HG03139 (cell line): ENCODE results near the gene RSPH10B.
A peak's percentile ranks its signal among the peaks of the same experiment; 100 is the strongest.
"Not testable (repeated sequence)": the region's sequence is repeated elsewhere in the genome, so short reads cannot be mapped to it uniquely, and the experiment has no call there.

Experiments used
- ATAC-seq: cut with Tn5 transposase; IDR thresholded peaks from one replicate; pipeline ENCODE4 v1.9.1; 2021; ENCODE audit not compliant: unreplicated experiment

RSPH10B gene

DNA sequence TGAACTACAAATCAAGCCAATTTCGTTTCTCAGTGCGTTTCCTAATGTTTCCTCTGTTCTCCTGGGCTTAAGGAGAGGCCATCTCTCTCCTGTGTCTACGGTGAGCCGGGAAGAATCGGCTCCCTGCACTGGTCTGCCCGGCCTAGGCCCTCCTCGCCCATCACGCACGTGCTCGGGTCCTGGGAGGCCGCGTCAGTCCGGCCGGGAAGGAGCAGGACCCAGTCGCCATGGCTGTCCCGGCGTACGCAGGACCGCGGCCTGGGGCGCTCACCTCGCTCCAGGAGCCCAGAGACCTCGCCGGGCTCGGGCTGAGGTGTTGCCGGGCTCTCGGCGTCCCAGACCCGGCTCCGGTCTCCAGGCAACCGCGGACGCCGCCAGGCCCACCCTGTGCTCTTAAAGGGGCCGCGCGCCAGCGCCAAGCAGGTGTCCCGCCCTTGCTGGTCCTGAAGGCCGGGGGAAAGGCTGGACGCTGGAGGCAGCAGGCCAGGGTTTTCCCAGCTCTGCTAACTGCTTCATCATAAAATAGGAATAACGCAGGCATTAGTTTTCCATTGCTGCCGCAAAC lies at the start of gene RSPH10B:
TSS of gene RSPH10B (minus strand) at position 343 of the 565 bp plus-strand sequence. CDS start 3,573 bp downstream, outside the sequence.
- ATAC-seq = not testable (repeated sequence)

DNA sequence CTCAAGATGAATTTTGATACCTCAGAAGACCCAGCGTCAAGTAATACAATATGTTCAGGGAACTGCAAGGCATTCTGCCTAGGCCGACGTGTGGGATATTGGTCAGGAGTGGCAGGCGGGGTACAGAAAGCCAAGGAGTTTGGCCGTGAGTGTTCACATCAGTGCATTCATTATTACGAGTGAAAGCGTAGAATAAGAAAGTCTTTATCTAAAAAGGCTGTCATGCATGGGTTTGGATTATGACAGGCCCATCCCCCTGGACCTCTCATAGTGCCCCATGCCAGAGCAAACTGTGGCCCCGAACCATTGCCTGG lies 46.1 kb upstream of the RSPH10B start:
- ATAC-seq = no peak

DNA sequence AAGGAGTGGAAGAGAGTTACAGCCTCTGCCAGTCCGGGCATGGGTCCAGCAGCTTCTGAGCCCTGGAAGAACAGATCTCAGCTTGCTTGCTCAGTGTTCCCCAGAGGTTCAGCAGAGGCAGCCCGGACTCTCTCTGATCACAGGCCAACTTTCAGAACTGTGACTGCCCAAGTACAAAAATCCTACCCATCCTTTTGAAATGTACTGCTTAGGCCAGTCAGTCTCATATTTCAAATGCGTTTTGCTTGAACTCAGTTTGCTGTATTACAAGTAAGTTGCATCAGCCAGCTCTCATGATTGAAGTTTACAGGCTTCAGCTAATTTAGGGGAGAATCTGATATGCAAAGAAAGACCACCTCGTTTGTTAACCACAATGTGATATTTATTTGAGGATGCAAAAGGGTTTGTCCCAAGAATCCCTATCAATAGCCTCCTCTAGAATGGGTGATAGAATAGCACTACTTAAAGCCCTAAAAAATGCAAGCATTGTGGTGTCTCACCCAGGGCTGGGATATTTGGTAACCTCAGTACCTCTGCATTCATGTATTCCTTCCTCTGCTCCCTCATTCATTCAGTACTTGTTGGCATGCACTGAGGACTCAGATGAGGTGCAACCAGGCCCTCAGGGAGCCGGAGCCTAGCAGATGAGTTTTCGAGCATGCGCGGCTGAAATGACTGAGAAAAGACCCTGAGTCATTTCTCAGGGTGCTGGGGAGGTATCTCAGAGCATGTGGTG lies 45.6 kb upstream of the RSPH10B start:
- no peak for ATAC-seq

DNA sequence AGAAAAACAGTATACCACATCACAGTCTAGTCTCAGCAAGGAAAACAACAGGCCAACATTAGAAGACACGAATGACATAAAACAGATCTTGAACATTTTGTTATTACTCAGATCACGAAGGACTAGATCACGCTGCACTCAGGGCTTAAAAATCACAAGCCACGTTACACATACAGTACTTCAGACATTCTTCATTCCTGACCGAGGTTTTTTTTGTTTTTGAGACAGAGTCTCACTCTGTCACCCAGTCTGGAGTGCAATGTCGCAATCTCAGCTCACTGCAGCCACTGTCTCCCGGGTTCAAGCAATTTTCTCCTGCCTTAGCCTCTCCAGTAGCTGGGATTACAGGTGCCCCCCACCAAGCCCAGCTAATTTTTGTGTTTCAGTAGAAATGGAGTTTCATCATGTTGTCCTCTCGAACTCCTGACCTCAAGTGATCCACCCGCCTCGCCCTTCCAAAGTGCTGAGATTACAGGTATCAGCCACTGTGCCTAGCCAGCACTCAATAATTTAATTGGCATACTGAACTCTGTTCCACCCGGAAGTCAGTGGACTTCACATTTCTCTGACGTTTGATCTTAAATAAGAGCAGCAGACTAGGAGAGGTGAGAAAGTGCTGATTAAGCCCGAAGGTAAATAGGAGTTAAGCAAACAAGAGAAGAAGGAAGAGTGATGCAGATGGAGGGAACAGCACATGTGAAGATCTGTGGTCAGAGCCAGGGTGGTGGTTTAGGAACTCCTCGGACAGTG lies 42.0 kb upstream of the RSPH10B start:
- ATAC-seq = no peak

DNA sequence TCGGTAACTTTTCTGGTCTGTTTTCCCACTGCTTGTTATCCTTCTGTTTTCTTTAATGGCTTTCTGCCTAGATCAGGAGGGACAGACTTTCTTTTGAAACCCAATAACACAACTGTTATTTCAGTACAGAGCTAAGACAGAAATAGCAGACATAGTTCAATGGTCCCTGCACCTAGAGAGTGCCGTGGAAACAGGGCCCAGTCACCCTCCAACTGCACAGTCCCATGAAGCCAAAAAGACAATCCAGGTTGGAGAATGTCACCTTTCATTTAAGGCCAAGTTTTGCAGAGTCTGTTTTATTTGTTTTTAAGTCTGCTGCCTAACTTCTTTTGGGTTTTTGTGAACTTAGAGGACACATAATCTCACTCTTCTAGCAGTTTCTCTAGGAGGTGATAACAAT lies 41.1 kb upstream of the RSPH10B start:
- no peak for ATAC-seq

DNA sequence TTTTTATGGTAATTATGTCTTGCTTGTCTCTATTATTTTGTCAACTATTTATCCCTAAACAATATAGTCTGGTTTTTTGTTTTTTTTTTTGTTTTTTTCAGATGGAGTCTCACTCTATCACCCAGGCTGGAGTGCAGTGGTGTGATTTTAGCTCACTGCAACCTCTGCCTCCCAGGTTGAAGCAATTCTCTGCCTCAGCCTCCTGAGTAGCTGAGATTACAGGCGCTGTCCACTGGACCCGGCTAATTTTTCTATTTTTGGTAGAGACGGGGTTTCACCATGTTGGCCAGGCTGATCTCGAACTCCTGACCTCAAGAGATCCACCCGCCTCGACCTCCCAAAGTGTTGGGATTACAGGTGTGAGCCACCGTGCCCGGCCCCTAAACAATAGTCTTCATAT lies 39.9 kb upstream of the RSPH10B start:
- not testable (repeated sequence) for ATAC-seq

DNA sequence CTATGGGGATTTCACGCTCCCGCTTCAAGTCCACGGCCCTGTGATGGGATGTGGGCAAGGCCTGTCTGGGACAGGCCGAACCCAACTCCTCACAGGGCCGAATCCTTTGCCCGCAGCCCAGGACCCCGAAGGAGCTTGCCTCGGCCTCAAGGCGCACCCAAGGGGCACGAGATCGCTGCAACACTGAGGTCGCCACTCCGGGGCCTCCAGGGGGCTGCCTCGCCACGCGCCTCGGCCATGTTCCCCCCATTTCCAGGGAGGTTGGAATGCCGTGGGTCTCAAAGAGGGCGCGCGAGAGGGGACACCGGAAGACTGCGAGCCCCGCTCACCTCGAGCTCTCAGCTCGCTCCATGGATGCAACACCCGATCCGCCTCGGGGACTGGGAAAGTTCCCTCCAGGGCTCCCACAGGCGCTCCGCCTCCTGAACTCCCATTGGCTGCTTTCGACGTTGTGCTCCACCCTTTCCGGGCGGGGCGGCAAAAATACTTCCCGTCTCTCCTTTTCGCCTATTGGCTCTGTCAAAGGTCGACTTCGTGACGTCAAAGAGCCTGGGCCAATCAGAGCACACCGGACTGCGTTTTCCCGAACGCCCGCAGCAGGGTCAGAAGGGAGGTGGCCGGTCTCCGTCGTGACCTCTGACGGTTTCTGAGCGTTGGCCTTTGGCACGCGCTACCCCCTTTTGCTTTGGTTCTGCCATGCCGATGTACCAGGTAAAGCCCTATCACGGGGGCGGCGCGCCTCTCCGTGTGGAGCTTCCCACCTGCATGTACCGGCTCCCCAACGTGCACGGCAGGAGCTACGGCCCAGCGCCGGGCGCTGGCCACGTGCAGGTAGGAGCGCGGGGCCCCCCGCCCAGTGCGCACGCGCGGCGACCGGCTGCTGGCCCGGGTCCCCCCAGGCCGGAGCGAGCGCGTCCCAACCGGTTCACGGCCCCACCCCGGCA lies 38.5 kb upstream of the RSPH10B start, which contains the start of the genes AIMP2 and PMS2:
TSS of gene AIMP2 (plus strand) at position 605 of the 944 bp plus-strand sequence. CDS start at position 697, 92 bp downstream.
TSS of gene PMS2 (minus strand) at position 382 of the 944 bp plus-strand sequence. CDS start at position 352, 30 bp downstream.
- ATAC-seq = peak; percentile 90

DNA sequence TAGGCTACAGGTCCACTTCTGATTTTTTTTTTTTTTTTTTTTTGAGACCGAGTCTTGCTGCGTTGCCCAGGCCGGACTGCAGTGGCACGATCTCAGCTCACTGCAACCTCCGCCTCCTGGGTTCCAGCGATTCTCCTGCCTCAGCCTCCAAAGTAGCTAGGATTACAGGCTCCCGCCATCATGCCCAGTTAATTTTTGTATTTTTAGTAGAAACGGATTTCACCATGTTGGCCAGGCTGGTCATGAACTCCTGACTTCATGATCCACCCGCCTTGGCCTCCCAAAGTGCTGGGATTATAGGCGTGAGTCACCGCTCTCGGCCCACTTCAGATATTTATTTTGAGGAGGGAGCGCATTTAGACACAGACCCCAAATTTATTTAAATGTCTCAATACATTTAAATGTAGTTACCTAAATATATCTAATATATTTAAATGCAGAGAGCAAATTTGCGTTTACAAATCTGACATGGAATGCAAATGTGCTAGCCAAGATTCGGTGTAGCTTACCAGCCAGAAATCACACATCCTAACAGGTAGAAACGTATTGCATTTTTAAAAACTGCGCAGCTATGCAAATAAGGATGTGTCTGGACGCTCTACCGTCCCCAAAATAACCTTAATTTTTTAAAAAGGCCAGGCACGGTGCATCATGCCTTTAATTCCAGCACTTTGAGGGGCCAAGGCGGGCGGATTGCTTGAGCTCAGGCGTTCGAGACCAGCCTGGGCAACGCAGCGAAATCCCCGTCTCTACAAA lies 37.5 kb upstream of the RSPH10B start:
- not testable (repeated sequence) for ATAC-seq

DNA sequence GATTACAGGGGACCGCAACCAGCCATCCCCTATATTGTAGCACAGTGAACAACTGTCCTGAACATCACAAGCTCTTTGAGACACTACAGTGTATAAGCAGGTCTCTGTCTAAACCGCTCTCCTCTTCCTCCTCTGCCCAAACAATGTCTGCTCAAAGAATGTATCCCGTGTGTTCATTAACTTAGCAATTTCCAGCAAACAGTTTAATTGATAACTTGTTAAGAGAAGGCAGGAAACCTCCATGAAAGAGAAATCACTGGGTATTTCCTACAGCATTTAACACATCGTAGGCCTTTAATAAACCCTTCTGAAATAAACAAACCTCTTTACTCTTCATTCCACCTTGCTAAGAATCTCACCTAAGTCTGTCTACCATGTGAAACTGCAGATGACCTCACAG lies 36.9 kb upstream of the RSPH10B start:
- no peak for ATAC-seq

DNA sequence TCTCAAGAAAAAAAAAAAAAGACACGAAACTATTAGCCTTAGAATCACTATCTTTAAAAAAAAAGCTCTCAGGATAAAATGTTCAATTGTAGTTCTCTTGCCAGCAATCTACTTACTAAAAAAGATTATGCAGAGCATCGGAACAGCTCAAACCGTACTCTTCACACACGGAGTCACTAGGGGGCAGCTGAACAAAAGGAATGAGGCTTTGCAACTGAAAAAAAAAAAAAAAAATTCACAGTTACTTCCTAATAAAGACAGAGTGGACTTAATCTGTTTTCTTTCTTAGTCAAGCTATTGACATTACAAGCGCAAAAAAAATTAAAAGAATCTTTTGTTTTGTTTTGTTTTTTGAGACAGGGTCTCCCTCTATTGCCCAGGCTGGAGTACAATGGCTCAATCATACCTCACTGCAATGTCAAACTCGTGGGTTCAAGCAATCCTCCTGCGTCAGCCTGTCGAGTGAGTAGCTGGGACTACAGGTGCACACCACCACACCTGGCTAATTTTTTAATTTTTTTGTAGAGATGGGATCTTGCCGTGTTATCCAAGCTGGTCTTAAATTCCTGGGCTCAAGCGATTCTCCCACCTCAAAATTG lies 26.8 kb upstream of the RSPH10B start:
- ATAC-seq = no peak

DNA sequence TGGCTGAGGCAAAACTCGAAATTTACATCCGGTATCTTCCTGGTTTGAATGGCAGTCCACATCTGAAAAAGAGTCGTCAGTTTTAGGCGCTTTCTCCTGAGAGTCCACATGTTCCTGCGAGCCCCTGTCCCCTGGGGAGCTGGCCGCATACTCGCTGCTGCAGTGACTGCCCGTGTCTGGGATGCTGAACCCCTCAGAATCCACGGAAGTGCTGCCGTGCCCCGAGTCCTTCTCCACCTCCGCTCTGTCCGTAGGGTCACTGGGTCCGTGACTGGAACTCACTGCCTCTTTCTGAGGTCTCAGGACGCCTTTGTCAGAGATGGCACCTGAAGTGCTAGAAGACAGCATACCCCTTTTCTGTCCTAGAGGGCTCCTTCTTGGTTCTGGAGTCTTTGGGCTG lies 16.6 kb upstream of the RSPH10B start:
- ATAC-seq = not testable (repeated sequence)

DNA sequence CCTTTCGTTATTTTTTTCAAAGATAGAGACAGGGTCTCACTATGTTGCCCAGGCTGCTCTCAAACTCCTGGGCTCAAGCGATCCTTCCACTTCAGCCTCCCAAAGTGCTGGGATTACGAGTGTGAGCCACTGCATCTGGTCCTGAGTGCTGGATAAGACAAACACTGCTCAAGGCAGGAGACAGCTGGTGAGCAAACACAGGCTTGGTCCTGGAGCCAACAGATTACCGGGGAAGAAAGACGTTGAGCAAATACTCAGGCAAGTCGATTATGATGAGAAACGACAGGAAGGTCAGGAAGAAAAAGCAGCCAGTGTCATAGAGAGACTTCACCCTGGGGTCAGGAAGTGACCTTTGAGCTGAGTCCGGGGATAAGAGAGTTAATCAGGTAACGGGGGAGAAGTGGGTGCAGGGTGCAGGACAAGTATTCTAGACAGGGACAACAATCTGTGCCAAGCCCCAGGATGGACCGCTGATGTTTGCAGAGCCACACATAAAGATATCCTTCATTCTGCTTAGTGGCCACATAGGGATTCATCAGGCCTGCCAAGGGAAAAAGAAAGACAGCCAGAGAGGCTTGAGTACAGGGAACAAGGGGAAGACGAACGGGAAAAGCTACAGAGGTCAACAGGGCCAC lies 9.3 kb upstream of the RSPH10B start:
- ATAC-seq = not testable (repeated sequence)

DNA sequence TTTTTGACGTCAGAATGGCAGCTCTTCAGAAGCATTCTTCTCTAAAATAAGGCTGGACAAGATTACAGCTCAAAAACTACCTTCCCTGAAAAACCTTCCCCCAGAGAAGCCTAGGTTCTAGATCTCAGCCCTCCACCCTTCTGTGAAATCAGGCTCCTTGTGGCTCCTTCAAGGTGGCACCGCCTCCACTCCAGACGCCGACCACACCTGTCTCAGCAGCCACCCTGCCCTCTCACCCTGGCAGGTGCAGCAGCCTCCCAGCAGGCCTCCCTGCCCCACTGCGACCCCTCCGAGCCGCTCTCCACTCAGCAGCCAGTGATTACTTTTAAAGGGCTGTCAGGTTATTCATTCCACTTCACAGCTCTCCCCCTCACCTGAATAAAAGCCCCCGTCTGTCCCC lies 3.1 kb upstream of the RSPH10B start:
- not testable (repeated sequence) for ATAC-seq

DNA sequence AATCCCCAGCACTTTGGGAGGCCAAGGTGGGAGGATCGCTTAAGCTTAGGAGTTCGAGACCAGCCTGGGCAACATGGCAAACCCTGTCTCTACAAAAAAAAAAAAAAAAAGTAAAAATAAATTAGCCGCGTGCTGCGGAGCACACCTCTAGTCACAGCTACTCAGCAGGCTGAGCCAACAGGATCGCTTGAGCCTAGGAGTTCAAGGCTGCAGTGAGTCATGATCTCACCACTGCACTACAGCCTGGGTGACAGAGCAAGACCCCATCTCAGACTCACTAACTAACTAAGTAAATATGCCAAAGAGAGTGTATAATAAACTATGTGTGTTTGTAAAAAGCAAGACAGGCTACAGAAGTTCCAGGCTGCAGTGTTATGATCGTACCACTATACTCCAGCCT lies 6.7 kb downstream of the RSPH10B start:
- ATAC-seq = not testable (repeated sequence)

DNA sequence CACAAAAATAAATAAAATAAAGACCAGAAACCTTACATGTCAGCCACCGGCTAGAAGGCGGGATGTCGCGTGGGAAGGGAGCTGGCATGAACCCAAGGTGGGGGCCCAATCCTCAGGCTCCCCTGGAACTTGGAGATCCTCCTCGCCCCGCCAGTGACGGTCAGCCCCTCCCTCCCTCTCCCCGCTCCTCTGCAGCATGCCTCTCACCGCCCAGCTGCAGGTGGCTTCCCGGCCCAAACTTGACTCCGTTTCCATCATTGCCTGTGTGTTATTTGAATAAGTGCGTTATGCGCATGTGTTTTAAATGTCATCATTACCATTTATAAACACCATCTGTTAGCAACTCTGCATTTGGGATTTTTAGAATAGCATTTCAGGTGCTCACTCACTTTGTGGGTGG lies 7.3 kb downstream of the RSPH10B start:
- ATAC-seq = not testable (repeated sequence)

DNA sequence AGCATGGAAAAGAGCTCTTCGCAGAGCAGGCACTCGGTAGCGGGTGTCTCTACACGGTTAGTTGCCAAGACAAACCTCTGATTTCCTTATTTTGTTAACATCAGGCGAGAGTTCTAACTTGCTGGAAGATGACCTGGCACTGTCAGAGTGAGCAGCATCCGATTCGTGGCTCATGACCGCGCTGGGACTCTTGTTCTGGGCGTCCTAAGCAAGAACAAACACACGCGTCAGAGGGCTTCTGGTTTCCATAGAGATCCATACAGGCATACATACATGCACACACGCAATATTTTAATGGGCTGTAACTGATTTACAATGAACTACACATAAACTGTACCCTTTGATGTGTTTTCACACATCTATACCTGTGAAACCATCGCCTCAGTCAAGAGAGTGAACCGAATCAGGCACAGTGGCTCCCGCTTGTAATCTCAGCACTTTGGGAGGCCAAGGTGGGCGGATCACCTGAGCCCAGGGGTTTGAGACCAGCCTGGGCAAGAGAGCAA lies 35.5 kb downstream of the RSPH10B start:
- ATAC-seq = not testable (repeated sequence)

DNA sequence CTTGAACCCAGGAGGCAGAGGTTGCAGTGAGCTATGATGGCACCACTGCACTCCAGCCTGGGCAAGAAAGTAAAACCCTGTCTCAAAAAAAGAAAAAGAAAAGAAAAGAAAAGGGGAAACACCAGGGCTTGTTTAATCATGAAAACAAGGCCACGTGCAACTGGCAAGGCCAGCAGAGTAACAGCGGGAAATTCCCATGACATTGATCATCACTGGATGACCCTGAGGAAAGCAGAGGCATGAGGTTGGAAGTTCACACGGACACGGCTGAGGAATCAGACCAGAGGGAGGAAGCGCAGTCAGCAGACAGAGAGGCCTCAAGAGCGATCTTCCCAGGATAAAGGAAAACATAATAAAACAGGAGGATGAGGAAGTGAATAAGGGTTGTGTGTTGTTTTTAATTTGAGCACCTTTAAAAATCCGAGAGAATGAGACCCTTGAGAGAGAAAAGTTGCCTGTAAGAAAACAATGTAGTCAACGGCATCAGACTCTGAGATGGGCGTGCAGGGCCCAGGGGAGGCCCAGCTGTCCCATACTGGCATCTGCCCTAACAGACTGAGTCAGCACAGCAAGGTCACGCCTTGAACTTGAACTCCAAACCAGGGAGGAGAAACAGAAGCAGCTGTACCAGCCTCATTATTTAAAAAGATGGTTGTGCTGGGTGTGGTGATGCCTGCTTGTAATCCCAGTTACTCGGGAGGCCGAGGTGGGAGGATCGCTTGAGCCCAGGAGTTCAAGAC lies 38.4 kb downstream of the RSPH10B start:
- ATAC-seq = not testable (repeated sequence)

DNA sequence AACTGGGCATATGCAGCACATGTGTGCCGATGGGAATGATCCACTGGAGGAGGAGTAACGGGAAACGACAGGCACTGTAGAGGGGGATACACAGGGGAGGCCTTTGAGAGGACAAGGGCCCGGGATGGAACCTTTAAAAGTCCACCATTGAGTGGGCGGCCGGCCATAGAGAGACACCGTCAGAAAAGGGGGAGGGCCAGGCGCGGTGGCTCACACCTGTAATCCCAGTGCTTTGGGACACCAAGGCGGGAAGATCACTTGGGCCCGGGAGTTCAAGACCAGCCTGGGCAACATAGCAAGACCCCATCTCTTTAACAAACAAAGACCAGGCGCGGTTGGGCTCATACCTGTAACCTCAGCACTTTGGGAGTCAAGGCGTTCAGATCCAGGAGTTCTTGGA lies 39.2 kb downstream of the RSPH10B start:
- not testable (repeated sequence) for ATAC-seq
